Kidney epithelial cell (primary cell): Measurements from ENCODE around the gene NEK6. TPM values are rescaled to one million over a fixed set of nuclear protein-coding genes. Genes with fewer than 3 reads are reported as not detected.

Experiments used
- DNase-seq: peaks from one replicate; pipeline ENCODE4 v3.0.0-alpha.2; 2010; ENCODE audit warnings: low read depth
- H3K27me3 ChIP-seq: 2 replicates; pipeline ENCODE4 v1.6.0; 2011; ENCODE audit warnings: low read length; ENCODE audit not compliant: control insufficient read depth, insufficient read depth
- H3K36me3 ChIP-seq: 2 replicates; pipeline ENCODE4 v1.5.1; 2011; ENCODE audit warnings: low read length; ENCODE audit not compliant: control insufficient read depth, insufficient read depth
- H3K4me3 ChIP-seq: 2 replicates; pipeline ENCODE4 v1.5.1; 2011; ENCODE audit warnings: low read depth, mild to moderate bottlenecking, control low read depth, low read length
- total RNA-seq: library from RNA; depleted of rRNA; stranded (reverse); fragments of >200 nt; gene quantifications from 2 replicates; pipeline ENCODE4 v1.2.3, GENCODE V29; 2015
- TF ChIP-seq, protein P1 (sequence below): IDR thresholded peaks from 2 replicates; pipeline ENCODE4 v1.5.1; 2011; ENCODE audit warnings: mild to moderate bottlenecking, moderate library complexity, low read length, control low read depth, inconsistent platforms; ENCODE audit not compliant: insufficient read depth, poor library complexity, severe bottlenecking

The NEK6 gene
- total RNA-seq, 1 donor from 2014 or later = 17.8 TPM

DNA sequence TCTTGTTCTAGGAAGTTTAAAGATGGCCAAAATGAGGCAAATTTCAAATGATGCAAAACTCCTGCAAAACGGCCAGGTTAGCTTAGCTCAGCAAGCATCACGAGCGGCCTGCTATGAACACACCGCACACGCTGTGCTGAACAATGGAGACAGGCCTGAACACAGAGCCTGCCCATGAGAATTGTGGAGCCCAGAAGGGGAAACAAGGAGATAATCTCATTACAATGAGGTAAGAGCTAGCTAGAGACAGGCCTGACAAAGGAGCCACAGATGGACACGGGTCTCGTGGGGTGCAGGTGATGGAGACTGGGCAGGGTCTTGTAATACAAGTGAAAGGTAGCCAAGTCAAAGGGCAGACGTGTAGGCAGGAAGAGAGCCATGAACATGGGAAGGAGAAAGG lies 107.3 kb downstream of the NEK6 start:
- H3K27me3 ChIP-seq = no peaks in the 10 kb centered on the region
- no peak for DNase-seq
- TF ChIP-seq, protein P1, sequence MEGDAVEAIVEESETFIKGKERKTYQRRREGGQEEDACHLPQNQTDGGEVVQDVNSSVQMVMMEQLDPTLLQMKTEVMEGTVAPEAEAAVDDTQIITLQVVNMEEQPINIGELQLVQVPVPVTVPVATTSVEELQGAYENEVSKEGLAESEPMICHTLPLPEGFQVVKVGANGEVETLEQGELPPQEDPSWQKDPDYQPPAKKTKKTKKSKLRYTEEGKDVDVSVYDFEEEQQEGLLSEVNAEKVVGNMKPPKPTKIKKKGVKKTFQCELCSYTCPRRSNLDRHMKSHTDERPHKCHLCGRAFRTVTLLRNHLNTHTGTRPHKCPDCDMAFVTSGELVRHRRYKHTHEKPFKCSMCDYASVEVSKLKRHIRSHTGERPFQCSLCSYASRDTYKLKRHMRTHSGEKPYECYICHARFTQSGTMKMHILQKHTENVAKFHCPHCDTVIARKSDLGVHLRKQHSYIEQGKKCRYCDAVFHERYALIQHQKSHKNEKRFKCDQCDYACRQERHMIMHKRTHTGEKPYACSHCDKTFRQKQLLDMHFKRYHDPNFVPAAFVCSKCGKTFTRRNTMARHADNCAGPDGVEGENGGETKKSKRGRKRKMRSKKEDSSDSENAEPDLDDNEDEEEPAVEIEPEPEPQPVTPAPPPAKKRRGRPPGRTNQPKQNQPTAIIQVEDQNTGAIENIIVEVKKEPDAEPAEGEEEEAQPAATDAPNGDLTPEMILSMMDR = no peak
- no peaks in the 10 kb centered on the region for H3K36me3 ChIP-seq
- no peak overlapping the region for H3K4me3 ChIP-seq

DNA sequence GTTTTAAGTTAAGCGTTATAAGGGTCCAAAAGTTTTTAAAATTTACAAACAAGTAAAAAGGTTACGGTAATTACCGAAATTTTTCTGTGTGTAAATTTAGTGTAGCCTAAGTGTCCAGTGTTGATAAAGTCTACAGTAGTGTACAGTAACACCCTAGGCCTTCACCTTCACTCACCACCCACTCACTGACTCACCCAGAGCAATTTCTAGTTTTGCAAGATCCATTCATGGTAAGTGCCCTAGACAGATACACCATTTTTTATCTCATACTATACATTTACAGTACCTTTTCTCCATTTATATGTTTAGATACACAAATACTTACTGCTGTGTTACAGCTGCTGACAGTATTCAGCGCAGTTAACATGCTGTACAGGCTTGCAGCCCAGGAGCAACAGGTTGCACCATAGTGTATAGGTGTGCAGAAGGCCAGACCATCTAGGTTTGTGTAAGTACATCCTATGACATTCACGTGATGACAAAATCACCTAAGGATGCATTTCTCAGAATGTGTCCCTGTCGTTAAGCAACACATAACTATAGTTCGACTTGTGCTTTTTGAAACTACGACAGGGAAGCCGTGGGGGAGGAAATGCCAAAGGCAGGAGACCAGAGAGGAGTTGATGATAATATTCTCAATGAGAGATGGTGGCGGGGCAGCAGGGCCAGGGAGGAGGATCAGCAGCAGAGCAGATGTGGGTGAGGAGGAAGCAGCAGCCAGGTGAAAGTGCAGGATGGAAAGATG lies 108.9 kb downstream of the NEK6 start:
- Histone ChIP-seq H3K4me3 (no peak overlapping the region), H3K27me3 (no peaks in the 10 kb centered on the region), H3K36me3 (no peaks in the 10 kb centered on the region)
- DNase-seq = peak; percentile 21
- TF ChIP-seq, protein P1 = no peak

DNA sequence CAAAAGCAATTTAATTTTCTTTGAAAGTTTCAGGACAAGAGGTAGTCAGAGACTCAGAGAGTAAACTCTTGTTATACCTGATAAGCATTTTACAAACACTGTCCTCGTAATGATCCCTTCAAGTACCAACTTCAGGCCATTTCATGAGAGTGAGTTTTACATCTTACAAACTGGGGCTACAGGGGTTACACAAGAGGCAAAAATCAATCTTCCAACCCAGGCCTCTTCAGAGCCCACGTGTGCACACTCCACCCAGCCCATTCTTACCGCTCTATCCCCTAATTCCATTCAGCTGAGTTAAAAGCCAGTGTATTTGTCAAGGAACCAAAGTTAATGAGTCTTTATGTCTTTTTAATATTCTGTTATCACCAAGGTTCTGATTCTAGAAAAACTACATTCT lies 110.9 kb downstream of the NEK6 start:
- TF ChIP-seq, protein P1 = no peak
- Histone ChIP-seq H3K36me3 (no peaks in the 10 kb centered on the region), H3K4me3 (no peak overlapping the region), H3K27me3 (no peaks in the 10 kb centered on the region)
- DNase-seq = no peak

DNA sequence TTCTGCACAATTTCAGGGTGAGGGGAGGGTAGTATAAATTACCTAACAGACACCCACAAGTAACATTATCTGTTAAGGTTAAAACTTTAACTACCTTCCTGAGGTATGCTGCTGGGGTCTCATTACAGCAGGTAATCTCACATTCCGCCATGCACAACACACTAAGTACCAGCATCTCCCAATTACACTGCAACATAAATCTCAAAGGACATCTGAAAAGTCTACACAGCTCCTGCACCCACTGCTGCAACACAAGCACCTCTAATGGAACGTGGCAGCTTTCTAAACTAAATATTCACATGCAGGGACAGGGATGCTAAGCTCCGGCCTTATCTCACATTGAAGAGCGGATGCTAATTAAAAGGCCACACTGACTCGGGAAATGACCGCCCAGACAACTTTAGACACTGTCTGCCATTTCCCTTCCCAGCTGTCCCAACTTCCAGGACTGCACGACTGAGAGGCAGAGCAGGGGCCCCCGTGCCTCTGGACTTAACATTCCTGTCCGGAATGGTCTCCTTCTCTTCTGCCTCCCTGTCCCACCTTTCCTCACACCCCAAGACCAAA lies 111.6 kb downstream of the NEK6 start:
- DNase-seq = no peak

DNA sequence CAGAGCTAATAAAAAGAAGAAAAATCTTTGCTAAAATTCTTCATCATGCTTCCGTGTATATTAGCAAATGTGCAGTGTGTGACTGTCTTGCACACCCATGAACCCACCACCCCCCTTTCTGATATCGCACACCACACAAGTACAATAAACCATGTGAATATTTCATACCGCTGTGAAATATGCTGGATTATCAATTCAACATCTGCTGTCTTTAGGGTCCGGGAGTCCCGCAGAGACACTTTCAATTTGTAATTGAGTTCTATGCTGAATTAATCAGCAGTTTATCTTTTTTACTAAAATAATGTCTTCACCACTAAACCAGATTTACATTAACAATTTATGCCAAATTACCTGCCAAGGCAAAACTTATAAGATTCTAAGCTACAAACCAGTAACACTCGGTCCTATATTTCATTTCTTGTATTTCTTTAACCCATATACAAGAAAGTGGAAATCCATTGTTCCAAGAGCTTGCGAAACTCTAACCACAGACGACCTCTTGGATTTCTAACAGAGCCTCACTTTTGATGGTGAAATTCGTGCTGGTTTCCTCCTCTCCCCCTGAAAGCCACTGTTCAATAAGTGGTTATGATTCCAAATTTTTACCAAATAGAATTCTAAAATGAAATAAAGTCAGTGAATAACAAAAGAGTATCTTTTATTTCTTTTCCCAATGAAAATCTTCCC lies 113.3 kb downstream of the NEK6 start:
- no peak for DNase-seq
- Histone ChIP-seq H3K36me3 (no peaks in the 10 kb centered on the region), H3K4me3 (no peak overlapping the region), H3K27me3 (no peaks in the 10 kb centered on the region)
- TF ChIP-seq, protein P1 = no peak

More for the DNA sequence above, 111.6 kb downstream of the NEK6 start:
- Histone ChIP-seq H3K36me3 (no peaks in the 10 kb centered on the region), H3K27me3 (no peaks in the 10 kb centered on the region), H3K4me3 (no peak overlapping the region)
- TF ChIP-seq, protein P1 = no peak
